Measurements from ENCODE around the gene SH2D5. TPM values are rescaled to one million over a fixed set of nuclear protein-coding genes. Genes with fewer than 3 reads are reported as not detected.

SH2D5 gene
- polyA plus RNA-seq, 3 donors: not detected

DNA sequence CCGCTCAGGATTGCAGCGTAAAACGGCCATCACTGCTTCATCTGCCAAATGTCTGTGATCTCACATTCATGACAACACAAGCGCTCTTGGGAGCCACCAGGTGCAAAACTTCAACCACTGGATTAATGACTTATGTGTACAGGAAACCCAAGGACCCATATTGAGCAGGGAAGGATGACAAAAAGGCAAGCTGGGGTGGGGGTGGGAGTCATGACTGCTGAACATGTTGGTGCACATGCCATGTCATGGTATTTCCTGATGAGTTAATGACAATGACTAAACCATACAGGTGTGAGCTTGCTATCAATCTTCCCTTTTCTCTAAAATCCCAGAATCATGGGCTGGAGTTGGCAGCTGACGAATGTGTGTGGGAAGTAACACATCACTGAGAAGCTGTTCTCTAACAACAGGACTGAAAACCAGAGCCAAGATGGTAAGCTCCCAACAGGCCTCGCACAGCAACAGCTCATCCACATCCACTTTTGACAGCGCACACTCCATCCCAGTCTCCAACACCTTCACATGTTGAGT lies 3.1 kb upstream of the SH2D5 start:
- Mint-ChIP-seq H3K4me3 (no peak overlapping the region), H3K4me1 (peaks cover 18% of the 10 kb centered on the region), H3K27ac (no peak overlapping the region), H3K9me3 (peaks cover 0 to 13% (median 2%) of the 10 kb centered on the region in 7 donors), H3K36me3 (peaks cover 42 to 54% of the 10 kb centered on the region in 2 donors), H3K27me3 (ENCODE audit: low read depth in 3 of 3) (peaks cover 26 to 34% (median 32%) of the 10 kb centered on the region in 3 donors)
- Histone ChIP-seq H3K79me2 (ENCODE audit: insufficient read depth, low read length) (no peaks in the 10 kb centered on the region), H4K20me1 (ENCODE audit: insufficient read depth, low read length) (no peaks in the 10 kb centered on the region), H3K36me3 (replicated peaks in 1 of 2; ENCODE audit: control insufficient read depth in 1 of 2, insufficient read depth in 2 of 2, low read length in 2 of 2) (peaks cover 22 to 45% of the 10 kb centered on the region in 2 donors), H3K4me3 (replicated peaks in 1 of 3; ENCODE audit: low read depth in 2 of 3, low read length in 3 of 3) (no peak overlapping the region), H3K4me1 (ENCODE audit: control insufficient read depth in 1 of 2, insufficient read depth in 2 of 2, low read length in 2 of 2) (peaks cover 19 to 25% of the 10 kb centered on the region in 2 donors), H3K9ac (ENCODE audit: insufficient read depth, low read length, poor library complexity, severe bottlenecking) (no peak overlapping the region), H3K9me3 (replicated peaks in 1 of 2; ENCODE audit: control insufficient read depth in 1 of 2, insufficient read depth in 1 of 2, low read length in 2 of 2) (peaks cover 0 to 8% of the 10 kb centered on the region in 2 donors), H2AFZ (ENCODE audit: insufficient read depth, low read depth, low read length, poor library complexity, severe bottlenecking) (no peak overlapping the region), H3K27ac (ENCODE audit: low read depth in 1 of 2, low read length in 2 of 2) (no peak overlapping the region), H3K4me2 (replicated peaks; ENCODE audit: extremely low read depth, low read length, poor library complexity, severe bottlenecking) (no peak overlapping the region), H3K27me3 (ENCODE audit: control insufficient read depth in 2 of 2, insufficient read depth in 2 of 2, low read length in 2 of 2) (peaks cover 14 to 27% of the 10 kb centered on the region in 2 donors)
- DNase-seq: no peak
- intact Hi-C loops (cut with micrococcal nuclease): loop anchor here in 1 of 2 donors (10.0 kb wide), 1 partner anchor 161 kb away; no protein-coding TSS in a partner anchor
- TF ChIP-seq, protein P1, sequence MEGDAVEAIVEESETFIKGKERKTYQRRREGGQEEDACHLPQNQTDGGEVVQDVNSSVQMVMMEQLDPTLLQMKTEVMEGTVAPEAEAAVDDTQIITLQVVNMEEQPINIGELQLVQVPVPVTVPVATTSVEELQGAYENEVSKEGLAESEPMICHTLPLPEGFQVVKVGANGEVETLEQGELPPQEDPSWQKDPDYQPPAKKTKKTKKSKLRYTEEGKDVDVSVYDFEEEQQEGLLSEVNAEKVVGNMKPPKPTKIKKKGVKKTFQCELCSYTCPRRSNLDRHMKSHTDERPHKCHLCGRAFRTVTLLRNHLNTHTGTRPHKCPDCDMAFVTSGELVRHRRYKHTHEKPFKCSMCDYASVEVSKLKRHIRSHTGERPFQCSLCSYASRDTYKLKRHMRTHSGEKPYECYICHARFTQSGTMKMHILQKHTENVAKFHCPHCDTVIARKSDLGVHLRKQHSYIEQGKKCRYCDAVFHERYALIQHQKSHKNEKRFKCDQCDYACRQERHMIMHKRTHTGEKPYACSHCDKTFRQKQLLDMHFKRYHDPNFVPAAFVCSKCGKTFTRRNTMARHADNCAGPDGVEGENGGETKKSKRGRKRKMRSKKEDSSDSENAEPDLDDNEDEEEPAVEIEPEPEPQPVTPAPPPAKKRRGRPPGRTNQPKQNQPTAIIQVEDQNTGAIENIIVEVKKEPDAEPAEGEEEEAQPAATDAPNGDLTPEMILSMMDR (IDR thresholded peaks at IDR 0.05): no peak
- WGBS (ENCODE audit: insufficient coverage): 94% methylated on average over 5 of the region's 7 CpGs

DNA sequence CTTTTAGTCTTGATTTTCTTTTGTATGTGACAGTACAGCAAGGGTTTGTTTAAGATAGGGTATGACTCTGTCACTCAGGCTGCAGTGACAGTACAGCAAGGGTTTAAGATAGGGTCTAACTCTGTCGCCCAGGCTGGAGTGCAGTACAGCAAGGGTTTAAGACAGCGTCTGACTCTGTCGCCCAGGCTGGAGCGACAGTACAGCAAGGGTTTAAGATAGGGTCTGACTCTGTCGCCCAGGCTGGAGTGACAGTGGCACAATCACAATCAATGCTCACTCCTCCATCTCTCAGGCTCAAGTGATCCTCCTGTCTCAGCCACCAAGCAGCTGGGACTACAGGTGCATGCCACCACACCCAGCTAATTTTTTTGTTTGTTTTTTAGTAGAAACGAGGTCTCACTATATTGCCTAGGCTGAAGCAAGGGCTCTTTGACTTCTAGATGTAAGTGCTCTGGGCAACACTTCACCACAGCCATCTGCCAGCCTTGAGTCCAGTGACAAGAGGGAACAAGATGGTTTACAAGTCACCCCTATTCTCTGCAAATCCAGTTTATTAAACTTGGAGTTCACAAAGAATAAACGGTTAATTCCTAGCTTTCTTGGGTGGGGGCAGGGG lies 965 bp upstream of the SH2D5 start:
- WGBS (ENCODE audit: insufficient coverage): 7% methylated on average over 2 of the region's 7 CpGs
- H3K9me3 Mint-ChIP-seq: peaks cover 0 to 18% (median 4%) of the 10 kb centered on the region in 7 donors
- TF ChIP-seq, protein P1 (IDR thresholded peaks at IDR 0.05): no peak
- H3K36me3 ChIP-seq (replicated peaks in 1 of 2; ENCODE audit: control insufficient read depth in 1 of 2, insufficient read depth in 2 of 2, low read length in 2 of 2): peaks cover 8 to 23% of the 10 kb centered on the region in 2 donors
- H3K4me1 ChIP-seq (ENCODE audit: control insufficient read depth in 1 of 2, insufficient read depth in 2 of 2, low read length in 2 of 2): peaks cover 19 to 25% of the 10 kb centered on the region in 2 donors
- H3K27me3 Mint-ChIP-seq (ENCODE audit: low read depth in 3 of 3): peaks cover 45 to 56% (median 53%) of the 10 kb centered on the region in 3 donors
- peak overlapping the region in 1 of 2 donors; percentile 4 for H3K27ac ChIP-seq (ENCODE audit: low read depth in 1 of 2, low read length in 2 of 2)
- H3K27ac Mint-ChIP-seq: peak overlapping the region in 5 of 7 donors; percentile 5 to 84 (median 51)
- peak overlapping the region; percentile 82 to 96 for H3K4me3 Mint-ChIP-seq
- intact Hi-C loops (cut with micrococcal nuclease): loop anchor here in 1 of 2 donors (5.0 to 10.0 kb wide), 3 partner anchors 36 to 159 kb away; partner anchors contain the start of gene HP1BP3
- no peak overlapping the region for H3K9ac ChIP-seq (ENCODE audit: insufficient read depth, low read length, poor library complexity, severe bottlenecking)
- no peak overlapping the region for H2AFZ ChIP-seq (ENCODE audit: insufficient read depth, low read depth, low read length, poor library complexity, severe bottlenecking)
- H3K27me3 ChIP-seq (ENCODE audit: control insufficient read depth in 2 of 2, insufficient read depth in 2 of 2, low read length in 2 of 2): peaks cover 26 to 49% of the 10 kb centered on the region in 2 donors
- H3K4me2 ChIP-seq (replicated peaks; ENCODE audit: extremely low read depth, low read length, poor library complexity, severe bottlenecking): peak overlapping the region; percentile 95
- no peak for DNase-seq
- H3K4me3 ChIP-seq (replicated peaks in 1 of 3; ENCODE audit: low read depth in 2 of 3, low read length in 3 of 3): peak overlapping the region in 1 of 3 experiments; percentile 77
- no peaks in the 10 kb centered on the region for H3K79me2 ChIP-seq (ENCODE audit: insufficient read depth, low read length)
- H3K36me3 Mint-ChIP-seq: peaks cover 23 to 32% of the 10 kb centered on the region in 2 donors
- H3K9me3 ChIP-seq (replicated peaks in 1 of 2; ENCODE audit: control insufficient read depth in 1 of 2, insufficient read depth in 1 of 2, low read length in 2 of 2): peaks cover 0 to 11% of the 10 kb centered on the region in 2 donors
- peaks cover 23% of the 10 kb centered on the region for H3K4me1 Mint-ChIP-seq
- H4K20me1 ChIP-seq (ENCODE audit: insufficient read depth, low read length): no peaks in the 10 kb centered on the region

Data from CD14-positive monocyte (primary cell).